Heart right ventricle (tissue), 16 donors: Measurements from ENCODE around the gene OR2AT4. TPM values are rescaled to one million over a fixed set of nuclear protein-coding genes. Genes with fewer than 3 reads are reported as not detected.

Experiments
- ATAC-seq, 8 donors: fragments of 200-7000 bp; cut with Tn5 transposase; one replicate each; pipeline ENCODE4 v1.9.1; 2020; ENCODE audit warnings: mild to moderate bottlenecking in 8 of 8, moderate library complexity in 8 of 8, moderate number of reproducible peaks in 1 of 8
- DNase-seq, 2 donors: peaks; one replicate each; pipeline ENCODE4 v3.0.0-alpha.2; 2020
- H3K27ac ChIP-seq, 10 donors: fragments of 200-600 bp; sonication (generic) in 2 of 10; one replicate each; pipeline versions ENCODE4 v1.5.0 to v1.8.0; 2020 to 2022; ENCODE audit warnings: mild to moderate bottlenecking in 3 of 10
- H3K27me3 ChIP-seq, 7 donors: fragments of 200-600 bp; one replicate each; pipeline ENCODE4 v1.8.0; 2021 to 2022; ENCODE audit warnings: mild to moderate bottlenecking in 2 of 7
- H3K36me3 ChIP-seq, 9 donors: fragments of 200-600 bp; sonication (generic) in 1 of 9; one replicate each; pipeline versions ENCODE4 v1.5.0 to v1.8.0; 2020 to 2022; ENCODE audit warnings: mild to moderate bottlenecking in 2 of 9
- H3K4me1 ChIP-seq, 9 donors: fragments of 200-600 bp; sonication (generic) in 1 of 9; one replicate each; pipeline versions ENCODE4 v1.5.0 to v1.8.0; 2020 to 2022; ENCODE audit warnings: mild to moderate bottlenecking in 4 of 9
- H3K4me3 ChIP-seq, 10 donors: fragments of 200-600 bp; sonication (generic) in 2 of 10; one replicate each; pipeline versions ENCODE4 v1.5.0 to v1.8.0; 2020 to 2022; ENCODE audit warnings: mild to moderate bottlenecking in 7 of 10, moderate library complexity in 2 of 10
- H3K9me3 ChIP-seq, 11 donors: fragments of 200-600 bp in 10 of 11; sonication (generic) in 2 of 11; one replicate each; pipeline versions ENCODE4 v1.5.0 to v1.8.0; 2013 to 2022; ENCODE audit warnings: mild to moderate bottlenecking in 2 of 11, control low read depth in 1 of 11, moderate library complexity in 1 of 11
- CTCF ChIP-seq, 9 donors: fragments of 200-600 bp; sonication (generic) in 2 of 9; IDR thresholded peaks; one replicate each; pipeline versions ENCODE4 v1.5.0 to v1.8.0; 2021 to 2022; ENCODE audit warnings: antibody characterized with exemption in 9 of 9, mild to moderate bottlenecking in 5 of 9, moderate library complexity in 1 of 9
- WGBS, 2 donors: extraction: QIAGEN DNeasy Blood & Tissue Kit; methylation state at CpG; one replicate each; pipeline ENCODE4 v1.1.7; 2013; ENCODE audit warnings: inconsistent platforms in 1 of 2; 5-methylcytosine and 5-hydroxymethylcytosine counted together
- intact Hi-C, 10 donors: fragments of 100-400 bp; cut with DNase I; formaldehyde crosslinking; loops; one replicate each; pipeline versions ENCODE4 v1.11.1 to v1.14.2; 2022
- polyA plus RNA-seq, 2 donors: library from polyadenylated mRNA; stranded (reverse); fragments of 200-250 nt; gene quantifications; one replicate each; pipeline ENCODE4 v1.2.3, GENCODE V29; 2013
- total RNA-seq, 10 donors: library from RNA; stranded (reverse); fragmentation: NEBNext Ultra II Directional in 3 of 10; extraction: Animal tissue kit (Norgen Biotek cat#: 25700) in 3 of 10; gene quantifications; one replicate each; pipeline versions ENCODE4 v1.2.1 to v1.2.4, GENCODE V29; 2021 to 2023
- donor health status: Arrhythmogenic right ventricular cardiomyopathy.
- donor health status: ischemic (EF 13 %, LVEDD 7.1; RV severe dilation, severe dysfunction).
- donor health status: healthy with polysubstance abuse.
- donor health status: DM: no; HTN: yes; CAD: no.
- donor health status: DM: no; HTN: no; CAD: no.
- donor health status: ischemic (EF 25% LVEDD 6.9; RV normal size, moderate dysfunction).
- donor health status: ischemic (EF 25% LVEDD 5.7; RV mildly dilated, moderate dysfunction).
- donor health status: healthy.
- donor health status: DM: yes; HTN: yes; CAD: no.
- donor health status: Ischemic cardiomyopathy.
- donor health status: ischemic (EF 35%, LVEDD 5.7; RV mildly dilated, moderate dysfunction).
- donor health status: nonischemic (EF 11% LVEDD 7.7; RV severe dilation, severe dysfunction).
- donor health status: DM: yes; HTN: yes; CAD: no.
- donor health status: PGD.
- donor health status: ischemic (EF 29% LVEDD 5.4; RV normal size, mild dysfunction).
- donor health status: nonischemic (EF 23%, LVEDD 6.1; RV moderate dilation, normal function).

The OR2AT4 gene
- total and polyA plus RNA-seq, 12 donors = not detected

DNA sequence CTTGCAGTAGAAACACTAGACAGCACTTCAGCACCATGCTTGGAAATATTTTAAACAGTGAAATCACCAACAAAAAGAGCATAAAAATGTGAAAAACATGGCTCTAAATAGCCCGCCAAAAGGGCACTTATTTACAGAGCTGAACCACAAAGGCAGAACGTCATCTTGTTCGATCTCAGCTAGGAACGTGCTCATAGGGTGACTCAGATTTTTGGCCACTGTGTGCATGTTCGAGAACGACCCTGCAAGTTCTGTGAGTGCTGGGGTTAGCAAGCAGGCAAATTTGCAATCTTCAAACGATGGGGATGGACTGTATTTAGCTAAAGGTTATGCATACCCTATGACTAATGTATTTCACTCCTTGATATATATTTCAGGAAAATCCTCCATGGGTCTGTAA, 30.6 kb downstream of the OR2AT4 start:
- 74 to 78% methylated on average over 7 of the region's 7 CpGs for whole genome bisulfite sequencing, 2 donors
- Histone ChIP-seq H3K36me3 (no peaks in the 10 kb centered on the region), H3K4me1 (no peaks in the 10 kb centered on the region), H3K9me3 (peaks cover 0 to 4% (median 0%) of the 10 kb centered on the region in 11 donors), H3K27me3 (peaks cover 0 to 39% (median 11%) of the 10 kb centered on the region in 7 donors), H3K4me3 (no peak overlapping the region), H3K27ac (no peak overlapping the region)
- DNase-seq (no peak), ATAC-seq (no peak)
- no peak for TF ChIP-seq CTCF (IDR thresholded peaks at IDR 0.05)
- intact Hi-C loops = no loop called here

- peaks cover 0 to 4% (median 0%) of the 10 kb centered on the region in 11 donors for H3K9me3 ChIP-seq
- no peak overlapping the region for H3K27ac ChIP-seq
- DNase-seq (no peak), ATAC-seq (no peak)
- intact Hi-C loops = no loop called here
- no peak for TF ChIP-seq CTCF (IDR thresholded peaks at IDR 0.05)
- WGBS, 2 donors = 58 to 65% methylated on average over 3 of the region's 3 CpGs
- H3K4me1 ChIP-seq = no peaks in the 10 kb centered on the region
- H3K27me3 ChIP-seq = peaks cover 0 to 24% (median 0%) of the 10 kb centered on the region in 7 donors
- no peaks in the 10 kb centered on the region for H3K36me3 ChIP-seq
- H3K4me3 ChIP-seq = no peak overlapping the region
Observed at GRCh38 chr11:75063741-75064314, 32.8 kb downstream of the OR2AT4 start.

DNA sequence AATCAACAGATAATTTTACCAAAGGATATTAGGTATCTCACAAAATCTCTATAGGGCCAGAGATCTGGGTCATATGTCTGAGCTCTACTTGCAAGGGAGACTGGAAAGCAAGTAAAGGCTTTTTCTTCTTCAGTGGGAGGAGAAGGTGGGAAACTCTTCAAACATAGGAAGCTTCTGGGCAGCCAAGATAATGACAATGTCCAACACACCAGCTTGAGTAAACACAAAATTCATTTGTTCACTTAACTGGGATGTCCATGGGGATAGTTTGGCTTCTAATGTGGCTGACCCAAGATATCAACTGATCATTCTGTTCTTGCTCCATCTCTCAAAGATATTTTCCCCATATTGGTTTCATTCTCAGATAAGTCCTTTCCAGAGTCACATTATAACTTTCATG, 37.4 kb downstream of the OR2AT4 start:
- no peaks in the 10 kb centered on the region for H3K9me3 ChIP-seq
- no peak for DNase-seq
- no peak for ATAC-seq
- intact Hi-C loops = no loop called here
- peaks cover 0 to 4% (median 0%) of the 10 kb centered on the region in 7 donors for H3K27me3 ChIP-seq
- H3K36me3 ChIP-seq = no peaks in the 10 kb centered on the region
- no peak for TF ChIP-seq CTCF (IDR thresholded peaks at IDR 0.05)
- no peaks in the 10 kb centered on the region for H3K4me1 ChIP-seq
- no peak overlapping the region for H3K4me3 ChIP-seq
- no peak overlapping the region for H3K27ac ChIP-seq

DNA sequence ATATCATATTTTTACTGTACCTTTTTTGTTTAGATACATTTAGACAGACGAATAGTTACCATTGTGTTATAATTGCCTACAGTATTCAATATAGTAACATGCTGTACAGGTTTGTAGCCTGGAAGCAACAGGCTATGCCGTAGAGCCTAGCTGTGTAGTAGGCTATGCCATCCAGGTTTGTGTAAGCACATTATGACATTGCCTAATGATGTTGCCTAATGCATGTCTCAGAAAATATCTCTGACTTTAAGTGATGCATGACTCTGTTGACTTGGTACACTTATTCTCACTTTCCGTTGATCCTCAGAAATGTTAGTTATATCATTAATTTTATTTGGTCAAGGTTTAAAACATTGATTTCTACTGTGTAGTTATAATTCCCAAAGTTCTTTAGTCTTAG, 39.9 kb downstream of the OR2AT4 start:
- Histone ChIP-seq H3K27ac (no peak overlapping the region), H3K9me3 (peaks cover 0 to 24% (median 13%) of the 10 kb centered on the region in 11 donors)
- no peak for ATAC-seq

More for the DNA sequence above, 39.9 kb downstream of the OR2AT4 start:
- Histone ChIP-seq H3K4me1 (no peaks in the 10 kb centered on the region), H3K4me3 (no peak overlapping the region), H3K36me3 (no peaks in the 10 kb centered on the region), H3K27me3 (peaks cover 0 to 4% (median 0%) of the 10 kb centered on the region in 7 donors)
- TF ChIP-seq CTCF (IDR thresholded peaks at IDR 0.05) = no peak
- WGBS, 2 donors = 58 to 75% methylated on average over 3 of the region's 3 CpGs
- intact Hi-C loops = no loop called here
- no peak for DNase-seq
